Gastrocnemius medialis (tissue), 4 donors: Measurements from ENCODE around the gene ATF7IP.

ENCODE experiments used
- POLR2A ChIP-seq, 2 donors: fragments of 450-650 bp; IDR thresholded peaks; one replicate each; pipeline ENCODE4 v1.6.1; 2017; ENCODE audit warnings: antibody characterized with exemption in 2 of 2, mild to moderate bottlenecking in 2 of 2, moderate library complexity in 2 of 2
- TF ChIP-seq, protein P1 (sequence below), 5 experiments: fragments of 450-650 bp in 3 of 5; fragments of 200-600 bp in 2 of 5; sonication (generic) in 2 of 5; IDR thresholded peaks in 4 of 5; conservative IDR thresholded peaks in 1 of 5; 1 replicate in 4 of 5; 2 replicates in 1 of 5; pipeline ENCODE4 v1.5.1; 2016 to 2019; ENCODE audit warnings: antibody characterized with exemption in 5 of 5, mild to moderate bottlenecking in 3 of 5, moderate library complexity in 3 of 5

DNA sequence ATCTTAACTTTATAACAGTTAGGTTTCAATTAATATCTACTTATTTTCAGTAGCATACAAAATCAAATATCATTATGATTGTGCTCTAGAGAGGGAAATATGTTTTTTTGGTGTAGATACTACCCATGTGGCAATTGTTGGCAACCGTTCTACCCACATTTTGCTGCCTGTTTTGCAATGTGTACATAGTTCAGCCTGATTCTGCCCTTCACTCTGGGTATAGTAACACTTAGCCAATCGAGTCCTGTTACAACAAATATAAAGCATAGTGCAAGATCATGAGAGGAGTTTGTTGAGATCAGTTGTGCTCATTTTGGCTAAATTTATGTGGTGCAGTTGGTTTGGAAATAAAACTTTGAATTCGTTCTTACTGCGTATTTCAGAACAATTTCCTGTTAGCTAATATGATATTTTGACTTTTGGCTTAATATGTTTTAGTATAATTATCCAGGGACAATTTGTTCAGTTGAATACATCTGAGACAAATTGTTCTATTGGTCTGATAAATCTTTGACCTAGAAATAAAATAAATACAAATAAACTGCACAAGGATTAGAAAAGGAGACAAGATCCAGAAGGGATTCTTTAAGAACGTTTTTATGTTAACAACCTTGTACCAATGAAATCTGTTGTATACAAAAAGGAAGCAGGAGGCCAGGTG lies 76.9 kb downstream of the ATF7IP start:
- TF ChIP-seq, protein P1, sequence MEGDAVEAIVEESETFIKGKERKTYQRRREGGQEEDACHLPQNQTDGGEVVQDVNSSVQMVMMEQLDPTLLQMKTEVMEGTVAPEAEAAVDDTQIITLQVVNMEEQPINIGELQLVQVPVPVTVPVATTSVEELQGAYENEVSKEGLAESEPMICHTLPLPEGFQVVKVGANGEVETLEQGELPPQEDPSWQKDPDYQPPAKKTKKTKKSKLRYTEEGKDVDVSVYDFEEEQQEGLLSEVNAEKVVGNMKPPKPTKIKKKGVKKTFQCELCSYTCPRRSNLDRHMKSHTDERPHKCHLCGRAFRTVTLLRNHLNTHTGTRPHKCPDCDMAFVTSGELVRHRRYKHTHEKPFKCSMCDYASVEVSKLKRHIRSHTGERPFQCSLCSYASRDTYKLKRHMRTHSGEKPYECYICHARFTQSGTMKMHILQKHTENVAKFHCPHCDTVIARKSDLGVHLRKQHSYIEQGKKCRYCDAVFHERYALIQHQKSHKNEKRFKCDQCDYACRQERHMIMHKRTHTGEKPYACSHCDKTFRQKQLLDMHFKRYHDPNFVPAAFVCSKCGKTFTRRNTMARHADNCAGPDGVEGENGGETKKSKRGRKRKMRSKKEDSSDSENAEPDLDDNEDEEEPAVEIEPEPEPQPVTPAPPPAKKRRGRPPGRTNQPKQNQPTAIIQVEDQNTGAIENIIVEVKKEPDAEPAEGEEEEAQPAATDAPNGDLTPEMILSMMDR (IDR thresholded peaks at IDR 0.05 in 4 of 5, conservative IDR thresholded peaks at IDR 0.05 in 1 of 5) = no peak
- no peak for TF ChIP-seq POLR2A (IDR thresholded peaks at IDR 0.05)
